ENCODE measurements around the gene HUWE1. TPM values are rescaled to one million over a fixed set of nuclear protein-coding genes. Genes with fewer than 3 reads are reported as not detected.
"Not testable (repeated sequence)": the region's sequence is repeated elsewhere in the genome, so short reads cannot be mapped to it uniquely, and the experiment has no call there.

Gene HUWE1
- total RNA-seq, 6 donors from 2014 or later: 98.1 to 136 (median 121) TPM

DNA sequence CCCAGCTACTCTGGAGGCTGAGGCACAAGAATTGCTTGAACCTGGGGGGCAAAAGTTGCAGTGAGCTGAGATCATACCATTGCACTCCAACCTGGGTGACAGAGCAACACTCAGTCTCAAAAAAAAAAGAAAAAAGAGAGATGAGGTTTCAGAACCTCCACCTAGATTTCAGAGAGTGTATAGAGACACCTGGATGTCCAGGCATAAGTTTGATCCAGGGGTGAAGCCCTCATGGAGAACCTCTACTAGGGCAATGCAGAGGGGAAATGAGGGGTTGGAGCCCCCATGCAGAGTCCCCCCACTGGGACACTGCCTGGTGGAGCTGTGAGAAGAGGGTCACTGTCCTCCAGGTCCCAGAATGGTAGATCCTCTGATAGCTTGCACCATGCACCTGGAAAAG lies 159.5 kb downstream of the HUWE1 start:
- ATAC-seq (ENCODE audit: low FRiP score in 2 of 2): no peak
- peaks cover 0 to 4% (median 0%) of the 10 kb centered on the region in 4 donors for H3K9me3 ChIP-seq
- H3K27me3 ChIP-seq: no peaks in the 10 kb centered on the region
- no peaks in the 10 kb centered on the region for H3K4me1 ChIP-seq
- no peak overlapping the region for H3K4me3 ChIP-seq
- no peak for DNase-seq
- H3K36me3 ChIP-seq: no peaks in the 10 kb centered on the region
- H3K27ac ChIP-seq: no peak overlapping the region
- no peak for TF ChIP-seq EP300 (IDR thresholded peaks at IDR 0.05)

DNA sequence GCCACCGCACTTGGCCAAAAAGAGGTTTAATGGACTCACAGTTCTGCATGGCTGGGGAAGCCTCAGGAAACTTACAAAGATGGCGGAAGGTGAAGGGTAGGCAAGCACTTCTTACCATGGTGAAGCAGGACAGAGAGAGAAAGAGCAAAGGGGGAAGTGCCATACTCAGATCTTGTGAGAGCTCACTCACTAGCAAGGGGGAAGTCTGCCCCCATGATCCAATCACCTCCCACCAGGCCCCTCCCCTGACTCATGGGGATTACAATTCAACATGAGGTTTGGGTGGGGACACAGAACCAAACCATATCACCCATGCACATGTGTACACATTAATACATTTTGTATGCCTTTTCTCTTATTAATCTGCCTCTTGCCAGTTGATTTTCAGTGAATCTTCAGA lies 175.2 kb downstream of the HUWE1 start:
- TF ChIP-seq POLR2AphosphoS5 (IDR thresholded peaks at IDR 0.05): no peak
- TF ChIP-seq, protein P1, sequence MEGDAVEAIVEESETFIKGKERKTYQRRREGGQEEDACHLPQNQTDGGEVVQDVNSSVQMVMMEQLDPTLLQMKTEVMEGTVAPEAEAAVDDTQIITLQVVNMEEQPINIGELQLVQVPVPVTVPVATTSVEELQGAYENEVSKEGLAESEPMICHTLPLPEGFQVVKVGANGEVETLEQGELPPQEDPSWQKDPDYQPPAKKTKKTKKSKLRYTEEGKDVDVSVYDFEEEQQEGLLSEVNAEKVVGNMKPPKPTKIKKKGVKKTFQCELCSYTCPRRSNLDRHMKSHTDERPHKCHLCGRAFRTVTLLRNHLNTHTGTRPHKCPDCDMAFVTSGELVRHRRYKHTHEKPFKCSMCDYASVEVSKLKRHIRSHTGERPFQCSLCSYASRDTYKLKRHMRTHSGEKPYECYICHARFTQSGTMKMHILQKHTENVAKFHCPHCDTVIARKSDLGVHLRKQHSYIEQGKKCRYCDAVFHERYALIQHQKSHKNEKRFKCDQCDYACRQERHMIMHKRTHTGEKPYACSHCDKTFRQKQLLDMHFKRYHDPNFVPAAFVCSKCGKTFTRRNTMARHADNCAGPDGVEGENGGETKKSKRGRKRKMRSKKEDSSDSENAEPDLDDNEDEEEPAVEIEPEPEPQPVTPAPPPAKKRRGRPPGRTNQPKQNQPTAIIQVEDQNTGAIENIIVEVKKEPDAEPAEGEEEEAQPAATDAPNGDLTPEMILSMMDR (IDR thresholded peaks at IDR 0.05): no peak
- TF ChIP-seq POLR2A (IDR thresholded peaks at IDR 0.05): no peak
- no peak for TF ChIP-seq EP300 (IDR thresholded peaks at IDR 0.05)
- H3K36me3 ChIP-seq: no peaks in the 10 kb centered on the region
- no peak overlapping the region for H3K4me3 ChIP-seq
- H3K9me3 ChIP-seq: no peaks in the 10 kb centered on the region
- H3K4me1 ChIP-seq: no peaks in the 10 kb centered on the region
- WGBS, 2 donors: 87 to 100% methylated on average over 2 of the region's 2 CpGs
- DNase-seq: no peak
- ATAC-seq (ENCODE audit: low FRiP score in 2 of 2): no peak
- no peak overlapping the region for H3K27ac ChIP-seq
- no peaks in the 10 kb centered on the region for H3K27me3 ChIP-seq

DNA sequence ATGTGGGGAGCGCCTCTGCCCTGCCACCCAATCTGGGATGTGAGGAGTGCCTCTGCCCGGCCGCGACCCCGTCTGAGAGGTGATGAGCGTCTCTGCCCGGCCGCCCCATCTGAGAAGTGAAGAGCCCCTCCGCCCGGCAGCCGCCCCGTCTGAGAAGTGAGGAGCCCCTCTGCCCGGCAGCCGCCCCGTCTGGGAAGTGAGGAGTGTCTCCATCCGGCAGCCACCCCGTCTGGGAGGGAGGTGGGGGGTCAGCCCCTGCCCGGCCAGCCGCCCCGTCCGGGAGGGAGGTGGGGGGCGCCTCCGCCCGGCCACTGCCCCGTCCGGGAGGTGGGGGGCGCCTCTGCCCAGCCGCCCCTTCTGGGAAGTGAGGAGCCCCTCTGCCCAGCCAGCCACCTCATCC lies 182.5 kb downstream of the HUWE1 start:
- not testable (repeated sequence) for H3K27me3 ChIP-seq; H3K4me1 ChIP-seq; H3K36me3 ChIP-seq; ATAC-seq (ENCODE audit: low FRiP score in 2 of 2); H3K9me3 ChIP-seq; H3K27ac ChIP-seq; H3K4me3 ChIP-seq
- WGBS, 2 donors: 93 to 97% methylated on average over 7 to 13 of the region's 28 CpGs
- DNase-seq: peak in 1 of 2 donors; percentile 42

DNA sequence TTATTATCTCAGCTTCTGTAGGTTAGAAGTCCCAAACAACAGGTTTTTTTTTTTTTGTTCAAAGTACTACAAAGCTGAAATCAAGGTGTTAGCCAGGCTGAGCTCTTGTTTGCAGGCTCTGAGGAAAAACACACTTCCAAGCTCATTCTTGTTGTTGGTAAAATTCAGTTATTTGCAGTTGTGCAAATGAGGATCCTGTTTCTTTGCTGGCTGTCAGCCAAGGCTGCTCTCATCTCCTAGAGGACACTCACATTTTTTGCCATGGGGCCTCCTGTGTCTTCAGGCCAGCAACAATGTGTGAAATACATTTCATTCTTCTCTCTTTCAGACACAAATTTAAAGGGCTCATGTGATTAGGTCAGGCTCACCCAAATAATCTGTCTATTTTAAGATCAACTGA lies 192.1 kb downstream of the HUWE1 start:
- no peak for TF ChIP-seq POLR2AphosphoS5 (IDR thresholded peaks at IDR 0.05)
- no peak for TF ChIP-seq POLR2A (IDR thresholded peaks at IDR 0.05)
- TF ChIP-seq, protein P1 (IDR thresholded peaks at IDR 0.05): no peak
- TF ChIP-seq EP300 (IDR thresholded peaks at IDR 0.05): no peak
- Histone ChIP-seq H3K27ac (no peak overlapping the region), H3K36me3 (no peaks in the 10 kb centered on the region), H3K9me3 (no peaks in the 10 kb centered on the region), H3K4me3 (no peak overlapping the region), H3K27me3 (no peaks in the 10 kb centered on the region), H3K4me1 (no peaks in the 10 kb centered on the region)
- DNase-seq: no peak
- ATAC-seq (ENCODE audit: low FRiP score in 2 of 2): no peak

DNA sequence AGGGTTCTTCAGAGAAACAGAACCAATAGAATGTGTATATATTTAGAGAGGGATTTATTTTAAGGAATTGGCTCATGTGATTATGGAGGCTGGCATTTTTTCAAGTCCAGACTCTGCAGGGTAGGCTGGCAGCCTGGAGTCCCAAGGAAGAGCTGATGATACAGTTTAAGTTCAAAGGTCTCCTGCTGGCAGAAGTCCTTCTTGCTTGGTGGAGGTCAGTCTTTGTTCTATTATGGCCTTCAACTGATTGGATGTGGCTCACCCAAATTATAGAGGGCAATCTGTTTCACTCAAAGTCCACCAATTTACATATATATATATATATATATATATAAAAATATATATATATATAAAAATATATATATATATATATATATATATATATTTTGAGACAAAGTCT lies 200.2 kb downstream of the HUWE1 start:
- ATAC-seq (ENCODE audit: low FRiP score in 2 of 2) (no peak), DNase-seq (no peak)
- H3K4me1 ChIP-seq: no peaks in the 10 kb centered on the region
- no peaks in the 10 kb centered on the region for H3K9me3 ChIP-seq
- no peaks in the 10 kb centered on the region for H3K36me3 ChIP-seq
- TF ChIP-seq, protein P1 (IDR thresholded peaks at IDR 0.05): no peak
- TF ChIP-seq EP300 (IDR thresholded peaks at IDR 0.05): no peak
- TF ChIP-seq POLR2A (IDR thresholded peaks at IDR 0.05): no peak
- TF ChIP-seq POLR2AphosphoS5 (IDR thresholded peaks at IDR 0.05): no peak
- H3K27me3 ChIP-seq: no peaks in the 10 kb centered on the region
- H3K4me3 ChIP-seq: no peak overlapping the region
- no peak overlapping the region for H3K27ac ChIP-seq

DNA sequence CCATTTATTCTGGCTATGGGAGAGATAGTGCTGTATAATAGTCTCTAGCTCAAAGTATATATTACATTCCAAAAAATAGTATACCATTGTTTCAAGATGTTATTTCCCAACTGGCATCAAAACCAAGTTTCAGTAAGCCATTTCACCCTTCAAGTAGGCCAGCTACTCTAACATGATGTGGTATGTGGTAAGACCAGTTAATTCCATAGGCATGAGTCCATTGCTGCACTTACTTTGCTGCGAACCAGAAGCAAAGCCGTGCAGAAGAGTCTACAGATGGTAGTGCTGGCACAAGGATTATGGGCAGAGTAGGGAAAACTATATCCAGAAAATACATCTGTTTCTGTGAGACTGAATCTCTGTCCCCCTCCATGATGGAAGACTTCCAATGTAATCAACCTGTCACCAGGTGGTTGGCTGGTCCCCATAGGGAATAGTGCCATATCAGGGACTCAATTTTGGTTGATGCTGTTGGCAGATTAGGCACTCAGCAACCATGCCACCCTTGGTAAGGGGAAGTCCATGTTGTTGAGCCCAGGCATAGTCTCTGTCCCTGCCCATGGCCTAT lies 202.6 kb downstream of the HUWE1 start:
- DNase-seq (no peak), ATAC-seq (ENCODE audit: low FRiP score in 2 of 2) (no peak)
- TF ChIP-seq, protein P1 (IDR thresholded peaks at IDR 0.05): no peak
- TF ChIP-seq POLR2A (IDR thresholded peaks at IDR 0.05): no peak
- no peak for TF ChIP-seq POLR2AphosphoS5 (IDR thresholded peaks at IDR 0.05)
- no peak for TF ChIP-seq EP300 (IDR thresholded peaks at IDR 0.05)
- Histone ChIP-seq H3K27me3 (no peaks in the 10 kb centered on the region), H3K4me3 (no peak overlapping the region), H3K4me1 (no peaks in the 10 kb centered on the region), H3K27ac (no peak overlapping the region), H3K9me3 (no peaks in the 10 kb centered on the region), H3K36me3 (no peaks in the 10 kb centered on the region)
- 58 to 83% methylated on average over 2 of the region's 2 CpGs for WGBS, 2 donors

Data from upper lobe of left lung (tissue), 6 donors.